NB4 (cell line): Measurements from ENCODE around the gene SHLD1.

ENCODE experiments used
- CTCF ChIP-seq: IDR thresholded peaks from one replicate; pipeline ENCODE4 v1.5.1; 2012; ENCODE audit warnings: low read depth, low read length
- MYC ChIP-seq: IDR thresholded peaks from 2 replicates; pipeline ENCODE4 v1.6.1; 2011; ENCODE audit warnings: low read depth, low read length
- POLR2A ChIP-seq: IDR thresholded peaks from 2 replicates; pipeline ENCODE4 v1.6.1; 2011; ENCODE audit warnings: mild to moderate bottlenecking; ENCODE audit not compliant: insufficient read length; ENCODE audit errors: extremely low read depth

- TF ChIP-seq CTCF: no peak
- no peak for TF ChIP-seq POLR2A
- TF ChIP-seq MYC: no peak
Measured at GRCh38 chr20:5871459-5872410, 121.5 kb downstream of the SHLD1 start.
